OCI-LY3 (cell line): ENCODE measurements around the gene COA6.

Experiments
- EZH2phosphoT487 ChIP-seq: fragments of 200-600 bp; shearing (Covaris generic); IDR thresholded peaks from 2 replicates; pipeline ENCODE4 v1.6.1; 2018; ENCODE audit warnings: antibody characterized with exemption, mixed run types, low read depth
- TF ChIP-seq, protein P1 (sequence below): fragments of 200-600, 300-600 bp; sonication (generic); IDR thresholded peaks from 2 replicates; pipeline ENCODE4 v1.5.1; 2014; ENCODE audit warnings: antibody characterized with exemption, low read length, low read depth

DNA sequence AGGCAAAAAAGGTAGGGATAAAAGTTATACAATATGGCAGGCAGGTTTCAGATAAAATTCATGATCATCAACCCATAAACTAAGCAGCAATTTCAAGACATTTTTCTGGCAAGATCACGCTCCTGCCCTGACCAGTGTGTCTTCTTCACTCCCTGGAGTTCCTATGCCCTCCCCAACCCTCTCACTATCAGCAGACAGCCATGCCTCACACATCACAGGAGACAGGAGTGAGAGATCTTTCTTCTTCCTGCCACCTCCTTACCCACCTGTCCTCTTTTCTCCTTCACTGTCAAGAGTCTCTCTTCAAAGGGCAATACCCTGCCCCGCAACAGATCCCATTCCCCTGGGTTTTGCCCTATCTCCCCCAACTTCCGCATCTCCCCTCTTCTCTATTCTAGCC, 28.4 kb downstream of the COA6 start:
- TF ChIP-seq EZH2phosphoT487, result no peak
- TF ChIP-seq, protein P1, sequence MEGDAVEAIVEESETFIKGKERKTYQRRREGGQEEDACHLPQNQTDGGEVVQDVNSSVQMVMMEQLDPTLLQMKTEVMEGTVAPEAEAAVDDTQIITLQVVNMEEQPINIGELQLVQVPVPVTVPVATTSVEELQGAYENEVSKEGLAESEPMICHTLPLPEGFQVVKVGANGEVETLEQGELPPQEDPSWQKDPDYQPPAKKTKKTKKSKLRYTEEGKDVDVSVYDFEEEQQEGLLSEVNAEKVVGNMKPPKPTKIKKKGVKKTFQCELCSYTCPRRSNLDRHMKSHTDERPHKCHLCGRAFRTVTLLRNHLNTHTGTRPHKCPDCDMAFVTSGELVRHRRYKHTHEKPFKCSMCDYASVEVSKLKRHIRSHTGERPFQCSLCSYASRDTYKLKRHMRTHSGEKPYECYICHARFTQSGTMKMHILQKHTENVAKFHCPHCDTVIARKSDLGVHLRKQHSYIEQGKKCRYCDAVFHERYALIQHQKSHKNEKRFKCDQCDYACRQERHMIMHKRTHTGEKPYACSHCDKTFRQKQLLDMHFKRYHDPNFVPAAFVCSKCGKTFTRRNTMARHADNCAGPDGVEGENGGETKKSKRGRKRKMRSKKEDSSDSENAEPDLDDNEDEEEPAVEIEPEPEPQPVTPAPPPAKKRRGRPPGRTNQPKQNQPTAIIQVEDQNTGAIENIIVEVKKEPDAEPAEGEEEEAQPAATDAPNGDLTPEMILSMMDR, result no peak
